ENCODE data around the gene APOC4. TPM values are rescaled to one million over a fixed set of nuclear protein-coding genes. Genes with fewer than 3 reads are reported as not detected.

Gene APOC4
- total RNA-seq, 1 donor from 2014 or later, result not detected

Other genes with a start within 250 kb of the APOC4 start
- gene CEACAM16, start 243.1 kb upstream of the APOC4 start, total RNA-seq, result not detected in 2 replicates
- gene BCL3, start 193.5 kb upstream of the APOC4 start, total RNA-seq, result 83.5 and 85.2 TPM in 2 replicates
- not detected in 2 replicates for gene CBLC, start 164.3 kb upstream of the APOC4 start, total RNA-seq
- not detected in 2 replicates for gene BCAM, start 133.1 kb upstream of the APOC4 start, total RNA-seq
- gene NECTIN2, start 95.9 kb upstream of the APOC4 start, total RNA-seq, result 0.27 and 0.37 TPM in 2 replicates
- gene TOMM40, start 51.0 kb upstream of the APOC4 start, total RNA-seq, result 152 and 156 TPM in 2 replicates
- 0.94 TPM in 2 replicates for gene APOE, start 36.4 kb upstream of the APOC4 start, total RNA-seq
- 3.1 and 6.4 TPM in 2 replicates for gene APOC1, start 27.6 kb upstream of the APOC4 start, total RNA-seq
- not detected in 2 replicates for gene APOC2, start 3.8 kb downstream of the APOC4 start, total RNA-seq
- 68.7 and 72.7 TPM in 2 replicates for gene CLPTM1, start 13.1 kb downstream of the APOC4 start, total RNA-seq
- gene RELB, start 59.2 kb downstream of the APOC4 start, total RNA-seq, result 62.7 and 70.3 TPM in 2 replicates
- gene CLASRP, start 96.8 kb downstream of the APOC4 start, total RNA-seq, result 102 and 105 TPM in 2 replicates
- gene ZNF296, start 134.2 kb downstream of the APOC4 start, total RNA-seq, result 3.9 and 5.8 TPM in 2 replicates
- 44.9 and 49.4 TPM in 2 replicates for gene GEMIN7, start 137.0 kb downstream of the APOC4 start, total RNA-seq
- 15.7 and 18.4 TPM in 2 replicates for gene PPP1R37, start 150.9 kb downstream of the APOC4 start, total RNA-seq
- gene NKPD1, start 218.7 kb downstream of the APOC4 start, total RNA-seq, result 0.07 and 0.09 TPM in 2 replicates
- gene TRAPPC6A, start 236.0 kb downstream of the APOC4 start, total RNA-seq, result 27.4 and 31.4 TPM in 2 replicates
- 9.7 and 10.8 TPM in 2 replicates for gene BLOC1S3, start 236.5 kb downstream of the APOC4 start, total RNA-seq